Keratinocyte (primary cell): ENCODE data around the gene ZFP36L1. TPM values are rescaled to one million over a fixed set of nuclear protein-coding genes. Genes with fewer than 3 reads are reported as not detected.

Experiments
- DNase-seq: peaks from one replicate; pipeline ENCODE4 v3.0.0-alpha.2; 2011; ENCODE audit warnings: low read depth, missing footprints, low spot score
- FAIRE-seq: peaks from 2 replicates; lab custom pipeline; 2011; peaks lifted over from hg19 to GRCh38; lab: Jason Lieb, UNC
- H2AFZ ChIP-seq: 2 replicates; pipeline ENCODE4 v1.6.0; 2012; ENCODE audit warnings: low read length, control low read depth, inconsistent platforms; ENCODE audit not compliant: control insufficient read depth
- H3K27ac ChIP-seq: 2 replicates; pipeline ENCODE4 v1.5.1; 2011; ENCODE audit warnings: low read length; ENCODE audit not compliant: control insufficient read depth, insufficient read depth
- H3K27me3 ChIP-seq: 3 replicates; pipeline ENCODE4 v1.6.0; 2011; ENCODE audit warnings: low read length; ENCODE audit not compliant: control insufficient read depth, insufficient read depth; ENCODE audit errors: extremely low read depth
- H3K36me3 ChIP-seq, 2 experiments: 2 replicates in 1 of 2; 3 replicates in 1 of 2; pipeline ENCODE4 v1.5.1; 2011; ENCODE audit warnings: low read length in 2 of 2, mild to moderate bottlenecking in 1 of 2; ENCODE audit not compliant: control insufficient read depth in 2 of 2, insufficient read depth in 2 of 2; ENCODE audit errors: extremely low read depth in 1 of 2
- H3K4me1 ChIP-seq: 3 replicates; pipeline ENCODE4 v1.5.1; 2011; ENCODE audit warnings: low read length; ENCODE audit not compliant: control insufficient read depth, insufficient read depth; ENCODE audit errors: extremely low read depth
- H3K4me2 ChIP-seq: 3 replicates; pipeline ENCODE4 v1.6.0; 2011; ENCODE audit warnings: low read depth, low read length; ENCODE audit not compliant: control insufficient read depth, insufficient read depth; ENCODE audit errors: extremely low read depth
- H3K4me3 ChIP-seq, 3 experiments: fragments of 200-600 bp in 1 of 3; sonication (generic) in 1 of 3; 2 replicates in 2 of 3; 3 replicates in 1 of 3; pipeline ENCODE4 v1.5.1; 2011 to 2016; ENCODE audit warnings: low read length in 3 of 3, mild to moderate bottlenecking in 3 of 3, control low read depth in 2 of 3, inconsistent platforms in 1 of 3, low read depth in 1 of 3, mixed read lengths in 1 of 3, mixed run types in 1 of 3, moderate library complexity in 1 of 3; ENCODE audit not compliant: control insufficient read depth in 2 of 3, insufficient read depth in 2 of 3; ENCODE audit errors: extremely low read depth in 1 of 3
- H3K79me2 ChIP-seq: 2 replicates; pipeline ENCODE4 v1.6.0; 2012; ENCODE audit warnings: low read length; ENCODE audit not compliant: control insufficient read depth, insufficient read depth
- H3K9ac ChIP-seq: 3 replicates; pipeline ENCODE4 v1.6.0; 2011; ENCODE audit warnings: low read length; ENCODE audit not compliant: control insufficient read depth, insufficient read depth; ENCODE audit errors: extremely low read depth
- H3K9me1 ChIP-seq: 3 replicates; pipeline ENCODE4 v1.6.0; 2011; ENCODE audit warnings: low read length; ENCODE audit not compliant: control insufficient read depth, insufficient read depth; ENCODE audit errors: extremely low read depth
- H3K9me3 ChIP-seq: 2 replicates; pipeline ENCODE4 v1.5.1; 2012; ENCODE audit warnings: low read depth, low read length; ENCODE audit not compliant: control insufficient read depth
- H4K20me1 ChIP-seq: 3 replicates; pipeline ENCODE4 v1.6.0; 2011; ENCODE audit warnings: low read length; ENCODE audit not compliant: control insufficient read depth, insufficient read depth; ENCODE audit errors: extremely low read depth
- CTCF ChIP-seq, 3 experiments: IDR thresholded peaks in 1 of 3; conservative IDR thresholded peaks in 1 of 3; optimal IDR thresholded peaks in 1 of 3; 2 replicates in 2 of 3; 3 replicates in 1 of 3; pipeline versions ENCODE3 to v1.5.1; 2011; ENCODE audit warnings: low read length in 3 of 3, mild to moderate bottlenecking in 3 of 3, moderate library complexity in 2 of 3, control low read depth in 1 of 3, inconsistent platforms in 1 of 3; ENCODE audit not compliant: insufficient read depth in 2 of 3; ENCODE audit errors: extremely low read depth in 1 of 3
- EZH2 ChIP-seq: IDR thresholded peaks from one replicate; pipeline ENCODE4 v1.6.1; 2012; ENCODE audit warnings: inconsistent platforms, mild to moderate bottlenecking, low read length, moderate library complexity
- dilution Hi-C: fragments of 300-500 bp; cut with MboI; formaldehyde crosslinking; loops from one replicate; pipeline ENCODE4 v1.7.0; 2020; ENCODE audit warnings: low sequenced_read_pairs; ENCODE audit not compliant: extremely low pct_ligation_motif_present
- polyA plus RNA-seq, 5 experiments: library from polyadenylated mRNA; depleted of rRNA in 3 of 5; stranded (reverse) in 3 of 5; stranded (forward) in 1 of 5; unstranded in 1 of 5; fragments of >200 nt; gene quantifications; 1 replicate in 1 of 5; 2 replicates in 3 of 5; 3 replicates in 1 of 5; pipeline versions ENCODE4 v1.2.1 to v1.2.3, GENCODE V29; 2011 to 2012; ENCODE audit warnings: missing spikeins in 2 of 5, low read depth in 1 of 5, low replicate concordance in 1 of 5

The ZFP36L1 gene
- polyA plus RNA-seq, 1 donor (not counting 4 experiments of a cell fraction or from before 2014, with no cell fraction given), result 85.2 TPM

GRCh38 chr14:68811171-68811570 lies 18.3 kb upstream of the ZFP36L1 start:
- H3K9ac ChIP-seq, result no peak overlapping the region
- DNase-seq, result no peak
- dilution Hi-C loops, result no loop called here
- TF ChIP-seq EZH2 (no peak), CTCF (optimal IDR thresholded peaks at IDR 0.05 in 1 of 3, IDR thresholded peaks at IDR 0.05 in 1 of 3, conservative IDR thresholded peaks at IDR 0.05 in 1 of 3; ENCODE audit: extremely low read depth in 1 of 3, insufficient read depth in 2 of 3, low read length in 3 of 3) (no peak)
- no peaks in the 10 kb centered on the region for H3K9me1 ChIP-seq
- no peaks in the 10 kb centered on the region for H3K9me3 ChIP-seq
- H3K36me3 ChIP-seq, result no peaks in the 10 kb centered on the region
- no peak for FAIRE-seq
- no peak overlapping the region for H3K4me3 ChIP-seq
- no peak overlapping the region for H3K4me2 ChIP-seq
- H3K27ac ChIP-seq, result no peak overlapping the region
- H3K79me2 ChIP-seq, result no peaks in the 10 kb centered on the region
- no peak overlapping the region for H2AFZ ChIP-seq
- peaks cover 24% of the 10 kb centered on the region for H3K4me1 ChIP-seq
- no peaks in the 10 kb centered on the region for H3K27me3 ChIP-seq
- H4K20me1 ChIP-seq, result no peaks in the 10 kb centered on the region

GRCh38 chr14:68810173-68811153 lies 17.6 kb upstream of the ZFP36L1 start:
- Histone ChIP-seq H3K4me1 (peaks cover 19% of the 10 kb centered on the region), H3K79me2 (no peaks in the 10 kb centered on the region), H3K4me2 (no peak overlapping the region), H3K9me1 (no peaks in the 10 kb centered on the region), H4K20me1 (no peaks in the 10 kb centered on the region), H3K27ac (no peak overlapping the region), H3K9me3 (no peaks in the 10 kb centered on the region), H3K27me3 (no peaks in the 10 kb centered on the region), H3K36me3 (no peaks in the 10 kb centered on the region), H2AFZ (no peak overlapping the region), H3K9ac (no peak overlapping the region), H3K4me3 (no peak overlapping the region)
- dilution Hi-C loops, result no loop called here
- TF ChIP-seq EZH2 (no peak), CTCF (optimal IDR thresholded peaks at IDR 0.05 in 1 of 3, IDR thresholded peaks at IDR 0.05 in 1 of 3, conservative IDR thresholded peaks at IDR 0.05 in 1 of 3; ENCODE audit: extremely low read depth in 1 of 3, insufficient read depth in 2 of 3, low read length in 3 of 3) (no peak)
- FAIRE-seq, result no peak
- no peak for DNase-seq
